ENCODE data around the gene TPRG1. TPM values are rescaled to one million over a fixed set of nuclear protein-coding genes. Genes with fewer than 3 reads are reported as not detected.

Gene TPRG1
- polyA plus RNA-seq, 1 donor (not counting 4 experiments of a cell fraction or from before 2014, with no cell fraction given), result 1.5 TPM

DNA sequence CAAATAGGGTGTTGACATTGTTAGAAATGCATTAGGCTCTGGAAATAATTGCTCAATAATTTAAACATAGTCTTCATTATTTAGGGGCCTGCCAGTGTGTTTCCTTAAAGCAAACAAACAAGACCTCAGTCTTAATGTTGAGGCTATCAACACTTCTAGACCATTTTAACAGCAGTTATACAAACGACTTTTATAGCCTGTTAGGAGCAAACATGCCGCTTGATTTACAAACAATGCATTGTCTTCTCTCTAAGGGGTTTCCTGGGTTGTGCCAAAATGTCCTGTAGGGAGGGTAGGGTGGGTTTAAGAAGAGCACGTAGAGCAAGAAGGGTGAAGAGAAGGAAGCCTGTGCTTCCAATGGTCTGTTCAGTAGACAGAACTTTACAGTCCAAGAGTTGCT lies 53.7 kb downstream of the TPRG1 start:
- Histone ChIP-seq H3K4me1 (ENCODE audit: control insufficient read depth, extremely low read depth, insufficient read depth, low read length) (no peaks in the 10 kb centered on the region), H3K36me3 (ENCODE audit: control insufficient read depth in 2 of 2, extremely low read depth in 1 of 2, insufficient read depth in 2 of 2, low read length in 2 of 2) (no peaks in the 10 kb centered on the region), H2AFZ (ENCODE audit: control insufficient read depth, low read length) (no peak overlapping the region), H3K79me2 (ENCODE audit: control insufficient read depth, insufficient read depth, low read length) (no peaks in the 10 kb centered on the region), H3K27me3 (ENCODE audit: control insufficient read depth, extremely low read depth, insufficient read depth, low read length) (no peaks in the 10 kb centered on the region), H3K4me2 (ENCODE audit: control insufficient read depth, extremely low read depth, insufficient read depth, low read depth, low read length) (no peak overlapping the region), H4K20me1 (ENCODE audit: control insufficient read depth, extremely low read depth, insufficient read depth, low read length) (no peaks in the 10 kb centered on the region), H3K4me3 (ENCODE audit: control insufficient read depth in 2 of 3, extremely low read depth in 1 of 3, insufficient read depth in 2 of 3, low read depth in 1 of 3, low read length in 3 of 3) (no peak overlapping the region), H3K9me1 (ENCODE audit: control insufficient read depth, extremely low read depth, insufficient read depth, low read length) (no peaks in the 10 kb centered on the region), H3K9ac (ENCODE audit: control insufficient read depth, extremely low read depth, insufficient read depth, low read length) (no peak overlapping the region), H3K27ac (ENCODE audit: control insufficient read depth, insufficient read depth, low read length) (no peak overlapping the region), H3K9me3 (ENCODE audit: control insufficient read depth, low read depth, low read length) (no peaks in the 10 kb centered on the region)
- no peak for TF ChIP-seq EZH2 (IDR thresholded peaks at IDR 0.05; ENCODE audit: low read length)
- DNase-seq (ENCODE audit: low read depth, low spot score), result no peak
- no peak for FAIRE-seq
- dilution Hi-C loops (cut with MboI; ENCODE audit: extremely low pct_ligation_motif_present, low sequenced_read_pairs), result no loop called here

- Histone ChIP-seq H3K4me1 (ENCODE audit: control insufficient read depth, extremely low read depth, insufficient read depth, low read length) (no peaks in the 10 kb centered on the region), H3K27me3 (ENCODE audit: control insufficient read depth, extremely low read depth, insufficient read depth, low read length) (no peaks in the 10 kb centered on the region), H3K4me2 (ENCODE audit: control insufficient read depth, extremely low read depth, insufficient read depth, low read depth, low read length) (no peak overlapping the region), H3K9ac (ENCODE audit: control insufficient read depth, extremely low read depth, insufficient read depth, low read length) (no peak overlapping the region), H4K20me1 (ENCODE audit: control insufficient read depth, extremely low read depth, insufficient read depth, low read length) (no peaks in the 10 kb centered on the region), H3K79me2 (ENCODE audit: control insufficient read depth, insufficient read depth, low read length) (no peaks in the 10 kb centered on the region), H2AFZ (ENCODE audit: control insufficient read depth, low read length) (no peak overlapping the region), H3K27ac (ENCODE audit: control insufficient read depth, insufficient read depth, low read length) (no peak overlapping the region), H3K4me3 (ENCODE audit: control insufficient read depth in 2 of 3, extremely low read depth in 1 of 3, insufficient read depth in 2 of 3, low read depth in 1 of 3, low read length in 3 of 3) (no peak overlapping the region), H3K9me3 (ENCODE audit: control insufficient read depth, low read depth, low read length) (no peaks in the 10 kb centered on the region), H3K36me3 (ENCODE audit: control insufficient read depth in 2 of 2, extremely low read depth in 1 of 2, insufficient read depth in 2 of 2, low read length in 2 of 2) (no peaks in the 10 kb centered on the region), H3K9me1 (ENCODE audit: control insufficient read depth, extremely low read depth, insufficient read depth, low read length) (no peaks in the 10 kb centered on the region)
- FAIRE-seq (no peak), DNase-seq (ENCODE audit: low read depth, low spot score) (no peak)
- TF ChIP-seq EZH2 (IDR thresholded peaks at IDR 0.05; ENCODE audit: low read length), result no peak
- no peak for TF ChIP-seq CTCF (optimal IDR thresholded peaks at IDR 0.05 in 1 of 3, IDR thresholded peaks at IDR 0.05 in 1 of 3, conservative IDR thresholded peaks at IDR 0.05 in 1 of 3; ENCODE audit: extremely low read depth in 1 of 3, insufficient read depth in 2 of 3, low read length in 3 of 3)
- dilution Hi-C loops (cut with MboI; ENCODE audit: extremely low pct_ligation_motif_present, low sequenced_read_pairs), result no loop called here
These were observed 55.5 kb downstream of the TPRG1 start for GRCh38 chr3:189227249-189227648.

- no peak for DNase-seq (ENCODE audit: low read depth, low spot score)
- dilution Hi-C loops (cut with MboI; ENCODE audit: extremely low pct_ligation_motif_present, low sequenced_read_pairs), result no loop called here
- H3K36me3 ChIP-seq (ENCODE audit: control insufficient read depth in 2 of 2, extremely low read depth in 1 of 2, insufficient read depth in 2 of 2, low read length in 2 of 2), result no peaks in the 10 kb centered on the region
- H3K4me3 ChIP-seq (ENCODE audit: control insufficient read depth in 2 of 3, extremely low read depth in 1 of 3, insufficient read depth in 2 of 3, low read depth in 1 of 3, low read length in 3 of 3), result no peak overlapping the region
- H3K9me3 ChIP-seq (ENCODE audit: control insufficient read depth, low read depth, low read length), result no peaks in the 10 kb centered on the region
- no peak overlapping the region for H3K27ac ChIP-seq (ENCODE audit: control insufficient read depth, insufficient read depth, low read length)
- no peaks in the 10 kb centered on the region for H3K9me1 ChIP-seq (ENCODE audit: control insufficient read depth, extremely low read depth, insufficient read depth, low read length)
- no peaks in the 10 kb centered on the region for H3K4me1 ChIP-seq (ENCODE audit: control insufficient read depth, extremely low read depth, insufficient read depth, low read length)
- H3K27me3 ChIP-seq (ENCODE audit: control insufficient read depth, extremely low read depth, insufficient read depth, low read length), result no peaks in the 10 kb centered on the region
- no peak overlapping the region for H3K4me2 ChIP-seq (ENCODE audit: control insufficient read depth, extremely low read depth, insufficient read depth, low read depth, low read length)
- FAIRE-seq, result no peak
- TF ChIP-seq CTCF (optimal IDR thresholded peaks at IDR 0.05 in 1 of 3, IDR thresholded peaks at IDR 0.05 in 1 of 3, conservative IDR thresholded peaks at IDR 0.05 in 1 of 3; ENCODE audit: extremely low read depth in 1 of 3, insufficient read depth in 2 of 3, low read length in 3 of 3) (no peak), EZH2 (IDR thresholded peaks at IDR 0.05; ENCODE audit: low read length) (no peak)
- no peaks in the 10 kb centered on the region for H3K79me2 ChIP-seq (ENCODE audit: control insufficient read depth, insufficient read depth, low read length)
- H4K20me1 ChIP-seq (ENCODE audit: control insufficient read depth, extremely low read depth, insufficient read depth, low read length), result no peaks in the 10 kb centered on the region
- H3K9ac ChIP-seq (ENCODE audit: control insufficient read depth, extremely low read depth, insufficient read depth, low read length), result no peak overlapping the region
- H2AFZ ChIP-seq (ENCODE audit: control insufficient read depth, low read length), result no peak overlapping the region
These were observed 57.5 kb downstream of the TPRG1 start for GRCh38 chr3:189229196-189229828.
